IMR-90 (cell line): Measurements from ENCODE around the gene CDCA4. TPM values are rescaled to one million over a fixed set of nuclear protein-coding genes. Genes with fewer than 3 reads are reported as not detected.

Source experiments
- ATAC-seq: fragments of 200-7000 bp; cut with Tn5 transposase; 2 replicates; pipeline ENCODE4 v1.9.1; 2020; ENCODE audit warnings: low read depth, mild to moderate bottlenecking, moderate library complexity
- BruUV-seq: library from RNA; stranded (reverse); fragments of 400-500 nt; replicated peaks from 2 replicates; lab custom pipeline; 2021; lab: Mats Ljungman, UMichigan
- CTCF ChIA-PET: fragments of 300-600 bp; formaldehyde crosslinking; extraction: SDS; loops from one replicate; lab custom pipeline; 2021; ENCODE audit warnings: antibody characterized with exemption; lab: Yijun Ruan, JAX
- POLR2A ChIA-PET: fragments of 300-600 bp; sonication (Branson Sonifier 250); formaldehyde crosslinking; loops from one replicate; lab custom pipeline; 2022; ENCODE audit warnings: antibody characterized with exemption; ENCODE audit not compliant: unreplicated experiment; lab: Charles Lee
- DNase-seq: peaks from one replicate; pipeline ENCODE4 v3.0.0; 2013
- H2AFZ ChIP-seq: replicated peaks from 2 replicates; pipeline ENCODE3; 2013; ENCODE audit warnings: low read length, mild to moderate bottlenecking; ENCODE audit not compliant: poor library complexity
- H2AK5ac ChIP-seq: 2 replicates; pipeline ENCODE4 v1.6.1; 2013; ENCODE audit warnings: low read depth, low read length, inconsistent platforms
- H2AK9ac ChIP-seq: replicated peaks from 2 replicates; pipeline ENCODE3; 2013; ENCODE audit warnings: mild to moderate bottlenecking, low read depth, low read length, moderate library complexity; ENCODE audit not compliant: poor library complexity
- H2BK120ac ChIP-seq: 2 replicates; pipeline ENCODE4 v1.6.1; 2013; ENCODE audit warnings: low read depth, low read length, inconsistent platforms
- H2BK15ac ChIP-seq: 3 replicates; pipeline ENCODE4 v1.6.1; 2013; ENCODE audit warnings: low read depth, low read length, inconsistent platforms
- H2BK20ac ChIP-seq: 2 replicates; pipeline ENCODE4 v1.6.1; 2013; ENCODE audit warnings: low read depth, mild to moderate bottlenecking, inconsistent platforms, low read length, moderate library complexity
- H2BK5ac ChIP-seq: 2 replicates; pipeline ENCODE4 v1.6.1; 2013; ENCODE audit warnings: mild to moderate bottlenecking, low read depth, low read length, inconsistent platforms; ENCODE audit not compliant: poor library complexity, severe bottlenecking
- H3K14ac ChIP-seq: replicated peaks from 2 replicates; pipeline ENCODE4 v1.6.1; 2013; ENCODE audit warnings: low read depth, low read length, inconsistent platforms
- H3K18ac ChIP-seq: 2 replicates; pipeline ENCODE4 v1.6.1; 2013; ENCODE audit warnings: low read depth, low read length, control low read depth
- H3K23ac ChIP-seq: 2 replicates; pipeline ENCODE4 v1.6.1; 2013; ENCODE audit warnings: low read depth, low read length, inconsistent platforms
- H3K27ac ChIP-seq: 2 replicates; pipeline ENCODE4 v1.5.1; 2013; ENCODE audit warnings: mild to moderate bottlenecking, control low read depth, low read length; ENCODE audit not compliant: insufficient read depth
- H3K27me3 ChIP-seq: 2 replicates; pipeline ENCODE4 v1.6.1; 2013; ENCODE audit warnings: low read length; ENCODE audit not compliant: control insufficient read depth, insufficient read depth
- H3K36me3 ChIP-seq: 2 replicates; pipeline ENCODE4 v1.6.1; 2013; ENCODE audit warnings: low read length, mixed read lengths; ENCODE audit not compliant: control insufficient read depth, insufficient read depth
- H3K4ac ChIP-seq: 2 replicates; pipeline ENCODE4 v1.6.1; 2013; ENCODE audit warnings: low read depth, low read length, inconsistent platforms
- H3K4me1 ChIP-seq: 2 replicates; pipeline ENCODE4 v1.6.1; 2013; ENCODE audit warnings: low read length, mixed read lengths; ENCODE audit not compliant: control insufficient read depth, insufficient read depth
- H3K4me2 ChIP-seq: 2 replicates; pipeline ENCODE4 v1.6.1; 2013; ENCODE audit warnings: low read depth, mild to moderate bottlenecking, control low read depth, low read length, moderate library complexity
- H3K4me3 ChIP-seq: 2 replicates; pipeline ENCODE4 v1.5.1; 2013; ENCODE audit warnings: low read depth, mild to moderate bottlenecking, control low read depth, low read length, moderate library complexity; ENCODE audit not compliant: insufficient read depth
- H3K56ac ChIP-seq: 2 replicates; pipeline ENCODE4 v1.6.1; 2013; ENCODE audit warnings: low read length, inconsistent platforms; ENCODE audit not compliant: insufficient read depth; ENCODE audit errors: extremely low read depth
- H3K79me1 ChIP-seq, 2 experiments: 2 replicates each; pipeline ENCODE4 v1.6.1; 2013; ENCODE audit warnings: low read length in 2 of 2, inconsistent platforms in 1 of 2, low read depth in 1 of 2
- H3K9ac ChIP-seq: 2 replicates; pipeline ENCODE4 v1.6.1; 2013; ENCODE audit warnings: low read depth, low read length, control low read depth
- H3K9me1 ChIP-seq: 2 replicates; pipeline ENCODE4 v1.6.1; 2013; ENCODE audit warnings: low read length, inconsistent platforms; ENCODE audit not compliant: insufficient read depth
- H3K9me3 ChIP-seq: 2 replicates; pipeline ENCODE4 v1.6.1; 2013; ENCODE audit warnings: low read length; ENCODE audit not compliant: control insufficient read depth, insufficient read depth
- H4K20me1 ChIP-seq: 2 replicates; pipeline ENCODE4 v1.6.1; 2013; ENCODE audit warnings: low read length, inconsistent platforms; ENCODE audit not compliant: insufficient read depth
- H4K5ac ChIP-seq: 2 replicates; pipeline ENCODE4 v1.6.1; 2013; ENCODE audit warnings: mild to moderate bottlenecking, low read depth, low read length, control low read depth
- H4K8ac ChIP-seq, 2 experiments: 2 replicates each; pipeline ENCODE4 v1.6.1; 2013; ENCODE audit warnings: low read depth in 2 of 2, low read length in 2 of 2, control low read depth in 1 of 2, inconsistent platforms in 1 of 2
- H4K91ac ChIP-seq: 2 replicates; pipeline ENCODE4 v1.6.1; 2013; ENCODE audit warnings: low read depth, low read length, inconsistent platforms; ENCODE audit not compliant: insufficient read depth
- POLR2A ChIP-seq: IDR thresholded peaks from 2 replicates; pipeline ENCODE4 v1.6.1; 2012; ENCODE audit warnings: mild to moderate bottlenecking, low read depth, low read length
- WGBS, 2 experiments: methylation state at CpG; one replicate each; pipeline versions ENCODE4 v1.1.5 to v1.1.7; 2013; ENCODE audit warnings: missing lambda C conversion rate in 2 of 2; ENCODE audit not compliant: insufficient read length in 1 of 2; ENCODE audit errors: extremely low coverage in 2 of 2; 5-methylcytosine and 5-hydroxymethylcytosine counted together
- dilution Hi-C: fragments of 300-500 bp; cut with HindIII; formaldehyde crosslinking; loops from one replicate; pipeline ENCODE4 v1.14.3; 2018; ENCODE audit warnings: low sequenced_read_pairs; ENCODE audit not compliant: unreplicated experiment
- in situ Hi-C: fragments of 300-500 bp; cut with MboI; formaldehyde crosslinking; loops from 3 replicates; pipeline ENCODE4 v1.14.3; 2019; ENCODE audit warnings: low sequenced_read_pairs, inconsistent platforms, mixed read lengths
- intact Hi-C: fragments of 100-400 bp; cut with micrococcal nuclease; formaldehyde crosslinking; loops from 2 replicates; pipeline ENCODE4 v1.10.0; 2022
- polyA plus RNA-seq, 3 experiments: library from polyadenylated mRNA; depleted of rRNA; stranded (reverse); fragments of >200 nt; gene quantifications; 2 replicates each; pipeline ENCODE4 v1.2.3, GENCODE V29; 2012; ENCODE audit warnings: low replicate concordance in 1 of 3
- total RNA-seq: library from RNA; depleted of rRNA; stranded (reverse); fragments of >200 nt; gene quantifications from 2 replicates; pipeline ENCODE4 v1.2.3, GENCODE V29; 2012

The CDCA4 gene
- total and polyA plus RNA-seq, 2 of the 4 experiments (the other 2 are of a cell fraction), result 17.7 to 18.6 TPM

DNA sequence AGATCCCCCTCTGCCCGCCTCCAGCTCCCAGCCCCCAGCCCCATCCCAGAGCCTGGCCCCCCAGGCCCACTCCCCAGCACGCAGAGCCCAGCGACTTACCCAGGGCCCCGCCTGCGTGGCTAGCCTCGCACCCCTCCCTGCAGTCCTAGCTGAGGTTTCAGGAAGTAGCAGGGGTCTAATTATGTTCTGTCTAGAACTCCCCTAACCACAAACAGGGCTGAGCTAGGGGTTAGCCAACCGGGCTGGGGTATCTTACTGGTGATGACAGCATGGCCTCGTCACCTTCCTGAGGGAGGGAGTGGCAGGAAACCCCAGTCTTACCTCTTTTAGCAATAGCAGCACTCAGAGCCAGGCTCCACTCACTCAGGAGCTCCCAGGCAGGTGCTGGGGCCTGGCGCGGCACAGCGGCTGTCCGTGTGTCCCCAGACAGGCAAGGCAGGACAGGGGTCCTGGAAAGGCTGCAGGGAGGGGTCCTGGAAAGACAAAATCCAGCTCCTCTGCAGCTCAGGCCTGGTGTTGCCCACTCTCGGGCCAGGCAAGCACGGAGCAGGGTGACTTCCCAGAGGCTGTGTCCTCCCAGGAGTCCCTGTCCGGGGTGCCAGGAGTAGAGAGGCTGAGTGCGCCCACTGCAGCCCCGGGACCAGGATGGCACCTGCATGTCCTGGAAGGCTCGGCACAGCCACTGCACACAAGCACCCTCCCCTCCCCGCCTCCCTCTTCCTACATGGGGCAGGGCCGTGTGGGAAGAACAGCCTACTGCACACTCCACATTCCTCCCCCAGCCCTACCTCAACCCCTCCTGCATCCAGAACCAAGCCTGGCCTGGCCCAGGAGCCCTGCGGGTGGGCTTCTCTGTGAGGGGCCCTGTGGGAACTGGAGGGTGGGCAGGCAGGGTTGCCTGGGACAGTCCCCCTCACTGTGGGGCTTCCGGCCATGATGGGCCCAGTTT is 44.7 kb upstream of the CDCA4 start, which contains the start of gene GPR132:
GPR132 (minus strand) TSS at position 151 of the 949 bp plus-strand sequence. CDS start 10,010 bp downstream, outside the sequence.
- dilution Hi-C loops (no loop called here), intact Hi-C loops (no loop called here), in situ Hi-C loops (no loop called here)
- ChIA-PET POLR2A (no interaction called here), CTCF (no interaction called here)
- peaks cover 7% of the 10 kb centered on the region for H3K4me1 ChIP-seq
- no peak within 1 kb of the TSS for H3K14ac ChIP-seq
- no peak within 1 kb of the TSS for H3K23ac ChIP-seq
- H3K9ac ChIP-seq, result no peak within 1 kb of the TSS
- H3K9me3 ChIP-seq, result no peaks in the 10 kb centered on the region
- H3K79me1 ChIP-seq, result no peaks in the 10 kb centered on the region
- no peak within 1 kb of the TSS for H4K91ac ChIP-seq
- H3K56ac ChIP-seq, result no peak within 1 kb of the TSS
- H2BK20ac ChIP-seq, result no peak within 1 kb of the TSS
- no peak within 1 kb of the TSS for H2BK5ac ChIP-seq
- no CpG with 5 or more reads among the region's 22 CpGs for WGBS, 2 experiments
- no peak within 1 kb of the TSS for H3K4ac ChIP-seq
- no peak for ATAC-seq
- no peak within 1 kb of the TSS for H2BK120ac ChIP-seq
- no peaks in the 10 kb centered on the region for H4K20me1 ChIP-seq
- H2AK9ac ChIP-seq, result peak within 1 kb of the TSS; percentile 68
- H3K27me3 ChIP-seq, result no peaks in the 10 kb centered on the region
- H3K4me2 ChIP-seq, result no peak within 1 kb of the TSS
- no peaks in the 10 kb centered on the region for H3K36me3 ChIP-seq
- BruUV-seq, result no TSS peak
- TF ChIP-seq POLR2A, result no peak
- H4K8ac ChIP-seq, result 0 out of 4 replicates have a peak within 1 kb of the TSS, but pooled peaks of 1 of the 2 experiments have one; percentile 57
- H3K4me3 ChIP-seq, result no peak within 1 kb of the TSS
- DNase-seq, result no peak
- no peak within 1 kb of the TSS for H2BK15ac ChIP-seq
- H4K5ac ChIP-seq, result no peak within 1 kb of the TSS
- H2AK5ac ChIP-seq, result no peak within 1 kb of the TSS
- peaks cover 8% of the 10 kb centered on the region; the same call in 1 of the 2 replicates for H3K9me1 ChIP-seq
- H3K27ac ChIP-seq, result no peak within 1 kb of the TSS
- peak within 1 kb of the TSS; percentile 81 for H2AFZ ChIP-seq
- H3K18ac ChIP-seq, result no peak within 1 kb of the TSS
